HG02571 (cell line): ENCODE results near the gene RAB31.

Experiments used
- ATAC-seq: cut with Tn5 transposase; IDR thresholded peaks from one replicate; pipeline ENCODE4 v1.9.1; 2021; ENCODE audit warnings: mild to moderate bottlenecking, moderate library complexity; ENCODE audit not compliant: unreplicated experiment

RAB31 gene

DNA sequence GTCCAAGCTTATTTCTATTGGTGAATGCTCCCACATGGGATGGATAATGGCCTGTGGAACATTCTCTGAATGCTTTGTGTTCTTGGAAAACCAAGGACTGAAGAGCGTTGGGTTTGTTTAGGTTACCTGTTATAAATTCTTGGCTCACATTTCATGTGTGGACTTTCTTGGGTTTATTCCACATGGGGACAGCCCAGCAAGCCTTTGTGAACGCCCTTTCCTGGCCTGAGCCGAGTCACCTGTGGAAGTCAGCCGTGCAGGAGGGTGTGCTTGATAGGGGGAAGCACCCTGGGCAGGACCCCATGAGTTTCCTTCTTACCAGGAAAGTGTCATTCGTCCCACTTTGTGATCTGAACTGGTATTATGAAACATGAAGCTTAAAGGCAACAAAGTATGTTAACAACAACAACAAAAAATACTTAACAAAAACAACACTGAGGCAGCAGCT, 4.1 kb downstream of the RAB31 start:
- no peak for ATAC-seq

GRCh38 chr18:9712611-9713010, 4.5 kb downstream of the RAB31 start:
- no peak for ATAC-seq

GRCh38 chr18:9714266-9715087, 6.4 kb downstream of the RAB31 start:
- no peak for ATAC-seq

DNA sequence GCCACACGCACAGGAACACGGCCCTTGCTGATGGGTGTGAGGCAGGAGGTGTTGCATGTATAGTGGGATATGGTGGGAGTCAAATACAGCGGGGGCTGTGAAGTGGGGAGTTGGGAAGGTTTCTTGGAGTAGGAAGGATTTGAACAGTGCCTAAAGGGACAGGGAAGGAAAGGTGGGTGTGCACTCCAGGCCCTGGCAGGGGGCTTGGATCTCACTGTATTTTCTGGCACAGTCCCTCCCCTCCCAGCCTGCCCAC, 6.9 kb downstream of the RAB31 start:
- no peak for ATAC-seq

DNA sequence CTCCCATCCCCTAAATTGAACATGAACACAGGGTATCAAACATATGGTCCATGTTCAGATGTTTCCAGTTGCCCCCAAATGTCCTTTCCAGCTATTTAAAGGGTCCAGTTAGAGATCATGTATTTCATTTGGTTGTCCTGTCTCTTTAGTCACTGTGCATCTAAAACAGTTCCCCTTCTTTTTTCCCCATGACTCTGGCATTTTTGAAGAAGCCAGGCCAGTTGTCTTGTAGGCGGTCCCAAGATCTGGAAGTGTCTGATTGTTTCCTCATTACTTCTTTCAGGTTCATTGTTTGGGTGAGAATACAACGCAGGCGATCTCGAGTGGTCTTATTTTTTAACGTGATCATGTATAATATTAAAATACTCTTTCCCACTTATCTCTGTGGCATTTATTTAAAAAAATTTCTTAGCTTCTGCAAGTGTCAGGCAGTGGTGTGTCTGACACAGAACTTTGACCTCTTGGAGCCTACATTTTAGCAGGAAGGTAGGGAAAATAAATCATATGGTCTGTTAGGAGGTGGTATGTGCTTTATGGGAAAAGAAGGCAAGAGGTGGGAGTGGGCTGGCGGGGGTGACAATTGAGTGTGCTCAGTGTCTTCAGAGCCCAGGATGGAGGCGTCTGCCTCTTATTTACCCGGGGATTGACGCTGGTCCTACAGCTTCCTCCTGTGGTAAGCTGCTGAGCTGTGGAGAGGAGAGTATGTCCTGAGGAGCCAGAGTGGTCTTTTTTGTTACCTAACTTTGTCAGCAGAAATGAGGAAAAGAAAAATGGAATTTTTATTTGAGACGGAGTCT, 8.1 kb downstream of the RAB31 start:
- no peak for ATAC-seq

- ATAC-seq, result no peak
Observed at GRCh38 chr18:9716780-9717563, 8.9 kb downstream of the RAB31 start.

DNA sequence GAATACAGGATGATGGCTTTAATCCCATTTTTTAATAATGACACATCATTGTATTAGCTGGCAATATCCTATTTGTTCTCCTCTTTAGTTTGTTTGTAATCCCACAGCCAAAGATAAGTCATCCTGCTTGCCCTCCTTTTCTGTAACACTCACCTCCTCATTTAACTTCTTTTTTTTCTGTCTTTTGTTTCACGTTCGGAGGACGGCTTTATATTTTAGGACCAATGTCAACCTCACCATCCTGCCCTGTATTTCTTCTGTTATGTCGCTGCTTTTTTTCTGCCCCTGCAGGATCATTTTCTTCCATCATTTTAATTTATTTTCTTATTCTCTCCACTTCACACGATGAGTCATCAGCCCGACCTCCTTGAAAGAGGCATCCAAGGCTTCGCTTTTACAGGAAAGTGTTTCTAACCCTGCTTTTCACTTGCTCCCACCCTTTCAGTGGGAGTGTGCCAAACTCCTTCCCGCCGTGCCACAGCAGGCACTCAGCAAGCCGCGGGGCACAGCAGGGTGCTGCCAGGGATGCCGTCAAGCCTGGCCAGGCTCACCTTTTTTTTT, 11.4 kb downstream of the RAB31 start:
- no peak for ATAC-seq

GRCh38 chr18:9720327-9720726, 12.2 kb downstream of the RAB31 start:
- no peak for ATAC-seq

- ATAC-seq, result no peak
Observed at GRCh38 chr18:9721893-9722550, 13.9 kb downstream of the RAB31 start.

GRCh38 chr18:9722691-9723090, 14.6 kb downstream of the RAB31 start:
- ATAC-seq, result no peak

DNA sequence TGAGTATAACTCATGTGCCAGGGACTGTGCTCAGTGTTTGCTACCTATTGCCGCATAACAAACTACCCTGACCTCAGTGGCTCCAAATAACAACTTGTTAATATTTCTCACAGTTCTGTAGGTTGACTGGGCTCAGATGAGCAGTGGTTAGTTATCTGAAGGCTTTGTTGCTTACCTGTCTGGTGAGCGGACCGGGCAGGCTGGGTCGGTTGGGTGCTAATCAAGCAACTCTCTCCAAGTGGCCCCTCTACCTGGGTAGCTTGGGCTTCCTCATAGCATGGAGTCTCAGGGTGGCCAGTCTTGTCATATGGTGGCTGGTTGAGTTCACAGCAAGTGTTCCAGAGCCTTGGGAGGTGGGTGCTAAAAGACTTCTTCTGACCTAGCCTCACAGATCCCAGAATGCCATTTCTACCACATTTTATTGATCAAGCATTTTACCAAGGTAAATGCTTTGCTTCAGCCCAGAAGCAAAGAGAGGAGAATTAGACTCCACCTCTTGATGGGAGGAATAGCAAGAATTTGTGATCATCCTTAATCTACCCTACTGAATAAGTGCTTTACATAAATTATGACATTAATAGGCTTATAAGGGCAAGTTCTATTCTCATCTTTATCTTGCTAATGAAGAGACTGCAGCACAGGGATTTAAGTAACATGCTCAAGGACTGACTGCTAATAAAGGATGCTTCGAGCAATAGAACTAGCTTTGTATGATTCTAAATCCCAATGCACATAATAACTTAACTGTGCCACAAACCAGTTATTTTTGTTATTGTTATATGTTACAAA, 16.9 kb downstream of the RAB31 start:
- ATAC-seq, result no peak

- ATAC-seq, result no peak
Observed at GRCh38 chr18:9726175-9726574, 18.1 kb downstream of the RAB31 start.

DNA sequence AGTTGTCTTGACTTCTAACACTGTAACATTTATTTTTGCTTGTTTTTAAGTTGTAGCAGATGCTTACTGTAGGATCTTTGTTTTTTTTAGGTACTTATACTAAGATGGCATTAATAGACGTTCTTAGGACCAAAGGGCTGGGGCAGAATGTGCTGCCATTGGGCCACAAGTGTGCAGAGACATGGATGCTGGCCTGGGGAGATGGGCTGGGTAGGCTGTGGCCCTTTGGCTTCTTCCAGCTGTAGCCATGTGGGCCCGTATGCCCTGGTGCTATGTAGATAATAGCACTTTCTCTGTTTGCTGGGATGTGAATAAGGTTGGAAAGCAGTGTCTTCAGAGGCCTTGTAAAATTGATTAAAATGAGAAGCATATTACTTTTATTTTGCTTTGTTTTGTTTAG, 18.8 kb downstream of the RAB31 start:
- no peak for ATAC-seq

- no peak for ATAC-seq
Observed at GRCh38 chr18:9730786-9731185, 22.7 kb downstream of the RAB31 start.

DNA sequence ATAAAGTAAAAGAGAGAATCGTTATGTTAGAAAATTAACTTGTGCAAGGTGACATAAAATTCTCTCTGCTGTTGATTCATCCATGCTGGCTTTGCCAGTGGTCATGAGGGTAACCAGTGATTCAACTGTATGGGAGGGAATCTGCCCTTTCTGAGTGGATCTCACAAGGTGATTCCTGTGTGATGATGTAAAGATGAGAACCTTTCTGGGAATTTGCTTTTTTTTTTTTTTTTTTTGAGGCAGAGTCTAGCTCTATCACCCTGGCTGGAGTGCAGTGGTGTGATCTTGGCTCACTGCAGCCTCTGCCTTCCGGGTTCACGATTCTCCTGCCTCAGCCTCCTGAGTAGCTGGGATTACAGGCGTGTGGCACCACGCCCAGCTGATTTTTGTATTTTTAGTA, 23.3 kb downstream of the RAB31 start:
- ATAC-seq, result no peak

GRCh38 chr18:9732031-9732430, 23.9 kb downstream of the RAB31 start:
- ATAC-seq, result no peak

GRCh38 chr18:9734189-9734588, 26.1 kb downstream of the RAB31 start:
- ATAC-seq, result no peak

- no peak for ATAC-seq
Observed at GRCh38 chr18:9735238-9735637, 27.1 kb downstream of the RAB31 start.

DNA sequence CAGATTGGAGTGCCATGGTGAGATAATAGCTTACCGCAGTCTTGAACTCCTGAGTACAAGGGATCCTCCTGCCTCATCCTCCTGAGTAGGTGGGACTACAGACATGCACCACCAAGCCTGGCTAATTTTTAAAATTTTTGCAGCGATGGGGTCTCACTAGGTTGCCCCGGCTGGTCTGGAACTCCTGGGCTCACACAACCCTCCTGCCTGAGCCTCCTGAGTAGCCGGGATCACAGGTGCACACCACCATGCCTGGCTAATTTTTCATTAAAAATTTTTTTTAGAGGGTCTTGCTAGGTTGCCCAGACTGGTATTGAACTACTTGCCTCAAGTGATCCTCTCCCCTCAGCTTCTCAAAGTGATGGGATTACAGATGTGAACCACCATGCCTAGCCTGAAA, 27.8 kb downstream of the RAB31 start:
- ATAC-seq, result no peak

- no peak for ATAC-seq
Observed at GRCh38 chr18:9736286-9736835, 28.3 kb downstream of the RAB31 start.
